ENCODE results near the gene SLC9A1. TPM values are rescaled to one million over a fixed set of nuclear protein-coding genes. Genes with fewer than 3 reads are reported as not detected.

Gene SLC9A1
- total and polyA plus RNA-seq, 2 of the 8 experiments (the other 6 are each of a cell fraction or from before 2014, with no cell fraction given): 11.3 to 25.1 TPM

GRCh38 chr1:27105018-27105417 lies 49.9 kb downstream of the SLC9A1 start:
- ChIA-PET POLR2A (ENCODE audit: partially characterized antibody) (interaction anchor here (0.7 to 1.5 kb wide), 4 partner anchors 95 to 189 kb away, joined by 3 to 5 read pairs (median 3); no protein-coding TSS in a partner anchor), CTCF (ENCODE audit: partially characterized antibody) (interaction anchor here (0.6 to 19.3 kb wide), 10 partner anchors 7 to 193 kb away, joined by 3 to 790 read pairs (median 54); no protein-coding TSS in a partner anchor)
- no peak overlapping the region for H2BK20ac ChIP-seq (ENCODE audit: low read length)
- no peak overlapping the region for H2AK5ac ChIP-seq (ENCODE audit: low read depth, low read length)
- no peak overlapping the region for H2AFZ ChIP-seq (ENCODE audit: low read length)
- H3K27me3 ChIP-seq (replicated peaks in 1 of 4; ENCODE audit: control insufficient read depth in 3 of 4, extremely low read depth in 1 of 4, insufficient read depth in 3 of 4, low read length in 3 of 4): no peaks in the 10 kb centered on the region
- no peak overlapping the region for H2BK5ac ChIP-seq (ENCODE audit: low read depth, low read length)
- 100% methylated on average over 2 of the region's 2 CpGs; no CpG with 5 or more reads in 1 of the 2 experiments for WGBS, 2 experiments (ENCODE audit: extremely low coverage in 1 of 2, insufficient coverage in 1 of 2, insufficient read length in 1 of 2, insufficient replicate concordance in 2 of 2, low coverage in 1 of 2, low lambda C conversion rate in 2 of 2, missing lambda C conversion rate in 1 of 2)
- H3K4me3 ChIP-seq (ENCODE audit: extremely low read depth in 1 of 4, insufficient read depth in 2 of 4, low read depth in 3 of 4, low read length in 4 of 4): no peak overlapping the region
- H4K20me1 ChIP-seq (replicated peaks in 1 of 2; ENCODE audit: control insufficient read depth in 1 of 2, insufficient read depth in 2 of 2, low read length in 2 of 2): peaks cover 0 to 2% of the 10 kb centered on the region in 2 experiments
- no peak overlapping the region for H3K9ac ChIP-seq (replicated peaks in 1 of 4; ENCODE audit: extremely low read depth in 1 of 4, low read depth in 3 of 4, low read length in 3 of 4)
- no peak overlapping the region for H3K23ac ChIP-seq (ENCODE audit: insufficient read length)
- H3K4me1 ChIP-seq (replicated peaks in 1 of 4; ENCODE audit: control insufficient read depth in 3 of 4, insufficient read depth in 4 of 4, low read length in 3 of 4): peaks cover 0 to 7% (median 3%) of the 10 kb centered on the region in 4 experiments; a peak in 3 of 7 replicates
- no peak overlapping the region for H4K5ac ChIP-seq (ENCODE audit: insufficient read length, low read depth, low read length)
- DNase-seq (ENCODE audit: low read depth in 1 of 2, low spot score in 2 of 2) (no peak), FAIRE-seq (no peak)
- H4K8ac ChIP-seq (ENCODE audit: extremely low read depth, insufficient read depth, low read length): no peak overlapping the region
- no peak overlapping the region for H2BK120ac ChIP-seq (replicated peaks; ENCODE audit: low read depth, low read length)
- no peaks in the 10 kb centered on the region for H3K9me3 ChIP-seq (ENCODE audit: insufficient read depth in 2 of 2, low read depth in 1 of 2, low read length in 1 of 2)
- H3K18ac ChIP-seq (ENCODE audit: extremely low read depth, low read length): no peak overlapping the region
- no peak overlapping the region for H3K4me2 ChIP-seq (ENCODE audit: insufficient read depth in 1 of 2, low read depth in 2 of 2, low read length in 2 of 2)
- no peak overlapping the region for H2BK12ac ChIP-seq (ENCODE audit: low read depth, low read length)
- H3K14ac ChIP-seq (ENCODE audit: insufficient read length): no peak overlapping the region
- H3K27ac ChIP-seq (ENCODE audit: low read depth, low read length): no peak overlapping the region
- no peak overlapping the region for H3K4ac ChIP-seq (replicated peaks; ENCODE audit: insufficient read length, low read depth, low read length)
- no peaks in the 10 kb centered on the region for H3K79me2 ChIP-seq (ENCODE audit: control insufficient read depth in 1 of 2, insufficient read depth in 2 of 2, low read length in 2 of 2)
- no peak overlapping the region for H3K56ac ChIP-seq (replicated peaks; ENCODE audit: insufficient read length, low read depth, low read length)
- no peaks in the 10 kb centered on the region; the same call in 1 of the 2 replicates for H3K79me1 ChIP-seq (ENCODE audit: low read depth, low read length)
- H3K36me3 ChIP-seq (ENCODE audit: control insufficient read depth in 2 of 4, insufficient read depth in 4 of 4, low read length in 3 of 4): peaks cover 0 to 5% (median 0%) of the 10 kb centered on the region in 4 experiments; a peak in 3 of 8 replicates
- peaks cover 6% of the 10 kb centered on the region; the same call in 1 of the 2 replicates for H3K23me2 ChIP-seq (ENCODE audit: low read depth, low read length)
- no peak overlapping the region for H4K91ac ChIP-seq (replicated peaks; ENCODE audit: insufficient read length, low read length)
- no peak overlapping the region for H2BK15ac ChIP-seq (ENCODE audit: low read length)
- TF ChIP-seq EZH2 (IDR thresholded peaks at IDR 0.05; ENCODE audit: low read depth, low read length, severe bottlenecking) (no peak), KDM4A (IDR thresholded peaks at IDR 0.05; ENCODE audit: low read depth, low read length, severe bottlenecking) (no peak), POLR2AphosphoS5 (IDR thresholded peaks at IDR 0.05; ENCODE audit: low read depth, low read length) (no peak), KDM5A (IDR thresholded peaks at IDR 0.05; ENCODE audit: low read length) (no peak), CHD2 (IDR thresholded peaks at IDR 0.05; ENCODE audit: low read length) (no peak), CTBP2 (IDR thresholded peaks at IDR 0.05; ENCODE audit: borderline replicate concordance, insufficient read depth, insufficient read length, low read length) (no peak), SAP30 (IDR thresholded peaks at IDR 0.05; ENCODE audit: insufficient read depth, insufficient replicate concordance, low read length) (no peak), GTF2F1 (IDR thresholded peaks at IDR 0.05; ENCODE audit: borderline replicate concordance, low read depth, low read length) (no peak), SP1 (IDR thresholded peaks at IDR 0.05; ENCODE audit: low read depth, low read length) (no peak), SRF (IDR thresholded peaks at IDR 0.05; ENCODE audit: low read depth, low read length) (no peak)
- TF ChIP-seq, protein P1, sequence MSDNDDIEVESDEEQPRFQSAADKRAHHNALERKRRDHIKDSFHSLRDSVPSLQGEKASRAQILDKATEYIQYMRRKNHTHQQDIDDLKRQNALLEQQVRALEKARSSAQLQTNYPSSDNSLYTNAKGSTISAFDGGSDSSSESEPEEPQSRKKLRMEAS (IDR thresholded peaks at IDR 0.05): no peak
- TF ChIP-seq, protein P2, sequence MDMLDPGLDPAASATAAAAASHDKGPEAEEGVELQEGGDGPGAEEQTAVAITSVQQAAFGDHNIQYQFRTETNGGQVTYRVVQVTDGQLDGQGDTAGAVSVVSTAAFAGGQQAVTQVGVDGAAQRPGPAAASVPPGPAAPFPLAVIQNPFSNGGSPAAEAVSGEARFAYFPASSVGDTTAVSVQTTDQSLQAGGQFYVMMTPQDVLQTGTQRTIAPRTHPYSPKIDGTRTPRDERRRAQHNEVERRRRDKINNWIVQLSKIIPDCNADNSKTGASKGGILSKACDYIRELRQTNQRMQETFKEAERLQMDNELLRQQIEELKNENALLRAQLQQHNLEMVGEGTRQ (IDR thresholded peaks at IDR 0.05; ENCODE audit: low read length): no peak

Measured in H1 (cell line).